ENCODE measurements around the gene NHSL2. TPM values are rescaled to one million over a fixed set of nuclear protein-coding genes. Genes with fewer than 3 reads are reported as not detected.

The NHSL2 gene
- 1.4 and 1.5 TPM in 2 replicates for total RNA-seq

DNA sequence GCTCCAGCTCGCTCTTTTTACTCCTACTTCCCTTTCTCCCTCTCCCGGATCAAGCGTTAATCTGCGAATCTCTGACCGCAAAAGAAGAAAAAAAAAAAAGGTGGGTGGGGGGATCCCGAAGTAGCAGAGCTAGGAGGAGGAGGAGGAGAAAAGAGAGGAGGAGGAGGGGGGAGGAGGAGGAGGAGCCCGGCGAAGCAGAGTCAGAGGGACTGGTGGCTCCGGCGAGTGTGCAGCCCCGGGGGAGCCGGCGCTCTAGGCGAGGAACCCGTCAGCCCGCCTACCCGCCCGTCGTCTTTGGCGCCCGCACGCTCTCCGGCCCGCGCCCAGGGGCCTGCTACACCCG, at the start of gene NHSL2:
NHSL2 (plus strand) TSS at position 203 of the 343 bp plus-strand sequence.

GRCh38 chrX:72131317-72132294, 221.0 kb downstream of the NHSL2 start, which contains the start of gene RTL5:
Gene RTL5, minus strand, starts transcription at chrX:72131915.

GRCh38 chrX:72181178-72182125, 270.8 kb downstream of the NHSL2 start, which contains the start of gene PIN4:
Gene PIN4, plus strand, starts transcription at chrX:72181757. Its CDS starts 29 bp downstream, at chrX:72181786.

Other genes with a start within 250 kb of the NHSL2 start
- not detected in 2 replicates for gene CXorf49, start 192.6 kb upstream of the NHSL2 start, total RNA-seq
- not detected in 2 replicates for gene CXorf49B, start 147.5 kb upstream of the NHSL2 start, total RNA-seq
- gene RTL5, start 221.1 kb downstream of the NHSL2 start, total RNA-seq, result 1.8 and 2.2 TPM in 2 replicates